Loucy (cell line): ENCODE data around the gene REXO5.

Experiments
- H2AFZ ChIP-seq: fragments of 200-600 bp; sonication (generic); 2 replicates; pipeline ENCODE4 v1.6.0; 2016; ENCODE audit warnings: antibody characterized with exemption, mild to moderate bottlenecking, low read length, moderate library complexity
- H3F3A ChIP-seq: fragments of 200-600 bp; 2 replicates; pipeline ENCODE4 v1.6.0; 2016; ENCODE audit warnings: antibody characterized with exemption, low read depth, mild to moderate bottlenecking
- H3K27me3 ChIP-seq: fragments of 200-600 bp; sonication (generic); 2 replicates; pipeline ENCODE4 v1.6.1; 2014; ENCODE audit warnings: low read length, mild to moderate bottlenecking; ENCODE audit not compliant: insufficient read depth, poor library complexity, severe bottlenecking
- H3K36me3 ChIP-seq: fragments of 200-600 bp; sonication (generic); 2 replicates; pipeline ENCODE4 v1.6.1; 2016; ENCODE audit warnings: low read length; ENCODE audit not compliant: insufficient read depth
- H3K4me1 ChIP-seq: fragments of 200-600 bp; sonication (generic); 2 replicates; pipeline ENCODE4 v1.5.1; 2014; ENCODE audit warnings: low read length, mild to moderate bottlenecking; ENCODE audit not compliant: insufficient read depth, poor library complexity, severe bottlenecking
- H3K4me2 ChIP-seq: fragments of 200-600 bp; sonication (generic); 2 replicates; pipeline ENCODE4 v1.6.0; 2014; ENCODE audit warnings: antibody characterized with exemption, low read length, low read depth, mild to moderate bottlenecking; ENCODE audit not compliant: poor library complexity, severe bottlenecking
- H3K4me3 ChIP-seq: fragments of 200-600 bp; sonication (generic); 2 replicates; pipeline ENCODE4 v1.5.1; 2014; ENCODE audit warnings: low read length, mild to moderate bottlenecking, mixed read lengths; ENCODE audit not compliant: poor library complexity, severe bottlenecking
- H3K79me2 ChIP-seq: fragments of 200-600 bp; sonication (generic); 2 replicates; pipeline ENCODE4 v1.6.1; 2014; ENCODE audit warnings: low read length; ENCODE audit not compliant: insufficient read depth
- H3K9ac ChIP-seq: fragments of 200-600 bp; sonication (generic); 2 replicates; pipeline ENCODE4 v1.6.0; 2014; ENCODE audit warnings: mild to moderate bottlenecking, low read depth, low read length, moderate library complexity; ENCODE audit not compliant: poor library complexity, severe bottlenecking
- H3K9me2 ChIP-seq: fragments of 200-600 bp; sonication (generic); replicated peaks from 2 replicates; pipeline ENCODE4 v1.6.1; 2016; ENCODE audit warnings: low read depth, low read length, mixed read lengths
- H3K9me3 ChIP-seq: fragments of 200-600 bp; sonication (generic); 2 replicates; pipeline ENCODE4 v1.6.1; 2014; ENCODE audit warnings: mild to moderate bottlenecking, antibody characterized with exemption, low read length, low read depth; ENCODE audit not compliant: insufficient read depth
- H4K20me1 ChIP-seq: fragments of 200-600 bp; sonication (generic); 2 replicates; pipeline ENCODE4 v1.6.0; 2014; ENCODE audit warnings: antibody characterized with exemption, low read length, mild to moderate bottlenecking; ENCODE audit not compliant: insufficient read depth, poor library complexity, severe bottlenecking
- EZH2phosphoT487 ChIP-seq: fragments of 200-600 bp; IDR thresholded peaks from 2 replicates; pipeline ENCODE4 v1.6.1; 2018; ENCODE audit warnings: antibody characterized with exemption, mild to moderate bottlenecking, moderate library complexity, borderline replicate concordance
- TF ChIP-seq, protein P1 (sequence below): fragments of 200-600 bp; sonication (generic); conservative IDR thresholded peaks from 2 replicates; pipeline ENCODE4 v1.5.1; 2014; ENCODE audit warnings: mild to moderate bottlenecking, antibody characterized with exemption, low read length

The REXO5 gene

DNA sequence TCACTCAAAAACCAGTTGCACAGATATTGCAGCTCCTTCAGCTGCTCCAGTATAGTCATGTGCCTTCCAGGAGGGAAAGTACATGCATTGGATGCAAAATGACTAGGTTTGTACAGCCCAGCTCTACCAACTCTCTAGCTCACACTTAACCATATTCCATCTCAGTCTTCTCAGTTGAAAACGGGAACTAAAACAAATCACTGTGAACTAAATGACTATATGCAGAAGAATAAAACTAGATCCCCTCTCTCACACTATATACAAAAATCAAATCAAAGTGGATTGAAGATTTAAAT lies 69.0 kb downstream of the REXO5 start:
- Histone ChIP-seq H3K36me3 (no peaks in the 10 kb centered on the region), H3K4me3 (no peak overlapping the region), H3K27me3 (no peaks in the 10 kb centered on the region), H3K9me2 (no peaks in the 10 kb centered on the region), H3K4me1 (peaks cover 60% of the 10 kb centered on the region), H3K9me3 (no peaks in the 10 kb centered on the region), H3K9ac (no peak overlapping the region), H4K20me1 (no peaks in the 10 kb centered on the region), H2AFZ (no peak overlapping the region), H3F3A (no peaks in the 10 kb centered on the region), H3K4me2 (peak overlapping the region; percentile 46), H3K79me2 (peaks cover 67% of the 10 kb centered on the region)
- TF ChIP-seq, protein P1, sequence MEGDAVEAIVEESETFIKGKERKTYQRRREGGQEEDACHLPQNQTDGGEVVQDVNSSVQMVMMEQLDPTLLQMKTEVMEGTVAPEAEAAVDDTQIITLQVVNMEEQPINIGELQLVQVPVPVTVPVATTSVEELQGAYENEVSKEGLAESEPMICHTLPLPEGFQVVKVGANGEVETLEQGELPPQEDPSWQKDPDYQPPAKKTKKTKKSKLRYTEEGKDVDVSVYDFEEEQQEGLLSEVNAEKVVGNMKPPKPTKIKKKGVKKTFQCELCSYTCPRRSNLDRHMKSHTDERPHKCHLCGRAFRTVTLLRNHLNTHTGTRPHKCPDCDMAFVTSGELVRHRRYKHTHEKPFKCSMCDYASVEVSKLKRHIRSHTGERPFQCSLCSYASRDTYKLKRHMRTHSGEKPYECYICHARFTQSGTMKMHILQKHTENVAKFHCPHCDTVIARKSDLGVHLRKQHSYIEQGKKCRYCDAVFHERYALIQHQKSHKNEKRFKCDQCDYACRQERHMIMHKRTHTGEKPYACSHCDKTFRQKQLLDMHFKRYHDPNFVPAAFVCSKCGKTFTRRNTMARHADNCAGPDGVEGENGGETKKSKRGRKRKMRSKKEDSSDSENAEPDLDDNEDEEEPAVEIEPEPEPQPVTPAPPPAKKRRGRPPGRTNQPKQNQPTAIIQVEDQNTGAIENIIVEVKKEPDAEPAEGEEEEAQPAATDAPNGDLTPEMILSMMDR = no peak
- TF ChIP-seq EZH2phosphoT487 = no peak

DNA sequence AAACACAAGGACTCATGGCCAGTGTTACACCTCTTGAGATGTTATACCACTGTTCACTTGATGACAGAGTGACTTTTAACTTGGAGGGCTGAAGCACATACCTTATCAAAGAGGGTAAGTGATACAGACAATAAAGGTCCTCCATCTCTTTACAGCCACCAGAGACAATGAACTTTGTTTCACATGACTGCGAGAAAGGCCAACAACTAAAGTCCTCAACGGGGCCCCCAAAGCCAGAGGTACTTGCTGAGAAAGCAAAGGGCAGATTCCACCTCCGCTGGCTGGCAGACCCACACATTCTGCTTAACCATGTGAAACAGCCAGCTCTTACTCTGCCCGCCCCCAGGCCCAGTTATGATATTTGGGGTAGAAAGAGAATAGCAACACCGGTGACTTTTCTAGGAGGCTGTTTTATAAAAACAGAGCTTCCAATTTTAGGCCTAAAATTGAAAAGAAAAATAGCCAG lies 72.4 kb downstream of the REXO5 start:
- Histone ChIP-seq H3K4me3 (no peak overlapping the region), H3K9ac (no peak overlapping the region), H3K4me1 (peaks cover 35% of the 10 kb centered on the region), H3K79me2 (peaks cover 67% of the 10 kb centered on the region), H2AFZ (no peak overlapping the region), H3K9me2 (no peaks in the 10 kb centered on the region), H3K9me3 (no peaks in the 10 kb centered on the region), H3K27me3 (no peaks in the 10 kb centered on the region), H3K4me2 (no peak overlapping the region), H3K36me3 (no peaks in the 10 kb centered on the region), H4K20me1 (no peaks in the 10 kb centered on the region), H3F3A (0 out of 2 replicates have a peak, but pooled peaks cover 4% of the 10 kb centered on the region)
- TF ChIP-seq, protein P1 = no peak
- no peak for TF ChIP-seq EZH2phosphoT487

DNA sequence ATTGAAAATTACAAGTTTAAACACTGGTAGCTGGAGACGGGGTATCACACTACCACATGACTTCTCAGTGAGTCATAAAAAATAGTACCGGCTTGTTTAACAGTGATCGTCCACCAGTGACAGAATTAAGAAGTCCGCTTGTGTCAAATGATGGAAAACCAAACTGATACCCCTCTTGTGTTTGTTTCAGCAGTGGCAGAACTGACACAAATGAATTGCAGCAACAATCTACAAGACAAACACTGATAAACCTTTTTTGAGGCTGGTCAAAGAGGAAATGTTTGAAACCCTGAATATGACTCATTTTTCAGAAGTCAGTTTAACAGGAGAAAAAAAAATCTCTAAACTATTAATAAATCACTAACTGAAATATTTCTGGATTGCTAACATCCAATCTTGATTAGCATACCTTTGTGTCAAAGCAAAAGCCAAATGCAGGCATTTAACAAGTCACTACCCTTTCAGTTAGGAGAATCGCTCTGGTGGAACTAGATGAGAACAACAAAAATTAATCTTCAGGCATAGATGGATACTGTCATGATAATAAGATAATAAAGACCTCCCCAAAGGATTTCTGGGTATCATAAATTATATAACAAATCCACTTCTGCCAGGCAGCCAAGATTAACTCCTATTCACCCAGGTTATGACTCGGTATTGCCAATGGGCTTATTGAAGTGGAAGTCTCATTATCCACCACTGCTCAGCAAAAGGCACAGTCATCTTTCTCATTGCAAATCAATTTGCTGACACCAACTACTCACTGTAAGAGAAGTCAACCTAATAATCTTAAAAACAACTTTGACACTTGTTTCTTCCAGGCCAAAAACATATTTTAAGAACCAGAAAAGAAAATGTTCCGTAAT lies 73.1 kb downstream of the REXO5 start:
- Histone ChIP-seq H3K9ac (no peak overlapping the region), H3K9me3 (no peaks in the 10 kb centered on the region), H3K79me2 (peaks cover 60% of the 10 kb centered on the region), H3F3A (0 out of 2 replicates have a peak, but pooled peaks cover 7% of the 10 kb centered on the region), H2AFZ (no peak overlapping the region), H3K4me3 (no peak overlapping the region), H3K9me2 (no peaks in the 10 kb centered on the region), H3K27me3 (no peaks in the 10 kb centered on the region), H3K4me1 (peaks cover 37% of the 10 kb centered on the region), H4K20me1 (peaks cover under 1% of the 10 kb centered on the region), H3K4me2 (no peak overlapping the region), H3K36me3 (no peaks in the 10 kb centered on the region)
- TF ChIP-seq, protein P1 = no peak
- no peak for TF ChIP-seq EZH2phosphoT487
